HTR-8/SVneo (cell line): ENCODE data around the gene HSPG2.
A peak's percentile ranks its signal among the peaks of the same experiment; 100 is the strongest.
"Not testable (repeated sequence)": the region's sequence is repeated elsewhere in the genome, so short reads cannot be mapped to it uniquely, and the experiment has no call there.

Experiments used
- DNase-seq: peaks from one replicate; pipeline ENCODE4 v3.0.0; 2011; ENCODE audit warnings: low spot score, mixed read lengths; ENCODE audit not compliant: insufficient read length
- FAIRE-seq: peaks from 2 replicates; lab custom pipeline; 2011; peaks lifted over from hg19 to GRCh38; lab: Jason Lieb, UNC

Gene HSPG2

GRCh38 chr1:21816602-21817302 lies 120.4 kb downstream of the HSPG2 start:
- peak; percentile 54 for DNase-seq
- no peak for FAIRE-seq

- no peak for FAIRE-seq
- no peak for DNase-seq
Observed at GRCh38 chr1:21815724-21816321, 121.3 kb downstream of the HSPG2 start.

DNA sequence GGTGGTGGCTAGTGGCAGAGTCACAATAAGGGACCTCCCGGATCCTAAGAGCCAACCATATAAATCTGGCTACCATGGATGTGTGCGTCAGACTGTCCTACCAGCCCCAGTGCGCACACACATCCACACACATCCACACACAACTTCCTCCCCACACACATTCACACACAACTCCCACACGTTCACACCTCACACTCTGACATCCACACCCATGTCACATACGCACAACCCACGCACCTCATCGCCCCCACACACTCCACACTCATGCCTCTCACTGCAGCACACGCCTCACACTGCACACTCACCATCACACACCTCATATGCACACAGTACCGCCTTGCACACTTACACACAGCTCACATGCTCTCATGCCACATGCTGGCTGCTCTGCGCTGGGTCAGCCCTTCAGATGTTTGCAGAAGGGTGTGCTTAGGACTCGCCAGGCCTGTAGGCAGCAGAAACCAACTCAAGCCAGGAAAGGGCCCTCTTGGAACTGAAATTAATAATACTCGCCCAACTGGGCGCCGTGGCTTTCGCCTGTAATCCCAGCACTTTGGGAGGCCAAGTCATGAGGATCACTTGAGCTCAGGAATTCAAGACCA lies 122.0 kb downstream of the HSPG2 start:
- DNase-seq (no peak), FAIRE-seq (peak; percentile 86)

DNA sequence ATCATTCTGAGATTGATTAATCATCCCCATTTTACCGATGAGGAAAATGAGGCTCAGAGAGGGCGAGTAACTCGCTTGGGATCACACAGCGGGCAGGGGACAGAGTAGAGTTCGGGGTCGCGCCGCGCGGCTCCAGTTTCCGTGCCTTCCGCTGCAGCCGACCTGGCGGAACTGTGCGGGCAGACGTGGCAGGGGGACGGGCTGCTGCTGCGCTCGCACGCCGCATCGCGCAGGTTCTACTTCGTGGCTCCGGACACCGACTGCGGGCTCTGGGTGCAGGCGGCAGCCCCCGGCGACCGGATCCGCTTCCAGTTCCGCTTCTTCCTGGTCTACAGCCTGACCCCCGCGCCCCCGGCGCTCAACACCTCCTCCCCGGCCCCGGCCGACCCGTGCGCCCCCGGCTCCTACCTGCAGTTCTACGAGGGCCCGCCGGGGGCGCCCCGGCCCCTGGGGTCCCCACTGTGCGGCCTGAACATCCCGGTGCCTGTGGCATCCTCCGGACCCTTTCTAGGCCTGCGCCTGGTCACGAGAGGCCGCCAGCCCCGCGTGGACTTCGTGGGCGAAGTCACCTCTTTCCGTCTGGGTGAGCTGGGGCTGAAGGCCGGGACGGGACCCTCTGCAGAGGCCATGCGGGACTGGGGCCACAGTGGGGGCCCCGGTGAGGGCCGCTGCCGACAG lies 122.7 kb downstream of the HSPG2 start:
- DNase-seq (no peak), FAIRE-seq (no peak)

DNA sequence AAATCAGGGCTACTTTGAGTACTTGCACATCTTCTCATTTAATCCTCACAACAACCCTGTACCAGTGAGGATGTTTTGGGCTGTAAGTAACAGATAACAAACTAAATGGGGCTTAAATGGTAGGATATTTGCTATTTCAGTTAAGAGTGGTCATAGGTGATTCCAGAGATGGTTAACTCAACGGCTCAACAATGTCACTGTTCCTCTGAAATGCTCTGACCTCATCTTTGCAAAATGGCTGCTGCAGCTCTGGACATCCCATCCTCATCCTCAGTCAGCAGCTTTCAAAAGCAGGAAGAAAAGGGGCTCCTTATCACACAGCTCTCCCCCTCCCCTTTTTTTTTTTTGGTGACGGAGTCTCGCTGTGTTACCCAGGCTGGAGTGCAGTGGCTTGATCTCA lies 123.6 kb downstream of the HSPG2 start:
- FAIRE-seq (no peak), DNase-seq (no peak)

- FAIRE-seq: no peak
Observed at GRCh38 chr1:21811875-21812305, 125.2 kb downstream of the HSPG2 start, which contains the start of gene LDLRAD2. Gene LDLRAD2 (plus strand): TSS chr1:21812265. CDS start chr1:21812452, 187 bp downstream.

DNA sequence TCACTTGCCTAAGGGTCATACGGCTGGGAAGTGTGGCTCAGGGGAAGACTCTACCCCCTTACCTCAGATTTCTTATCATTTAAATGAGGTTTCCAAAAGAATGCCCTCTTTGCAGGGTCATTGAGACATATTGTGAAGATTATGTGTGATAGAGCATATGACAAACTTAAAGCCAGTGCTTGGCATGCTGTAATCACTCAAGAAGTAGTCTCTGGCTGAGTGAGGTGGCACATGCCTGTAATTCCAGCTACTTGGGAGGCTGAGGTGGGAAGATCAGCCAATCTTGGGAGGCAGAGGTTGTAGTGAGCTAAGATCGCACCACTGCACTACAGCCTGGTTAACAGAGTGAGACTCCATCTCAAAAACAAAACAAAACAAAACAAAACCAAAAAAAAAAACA lies 132.6 kb downstream of the HSPG2 start:
- no peak for FAIRE-seq
- no peak for DNase-seq

More at GRCh38 chr1:21811875-21812305, 125.2 kb downstream of the HSPG2 start, which contains the start of gene LDLRAD2:
- no peak for DNase-seq

GRCh38 chr1:21801100-21801499 lies 136.0 kb downstream of the HSPG2 start:
- no peak for DNase-seq
- no peak for FAIRE-seq

DNA sequence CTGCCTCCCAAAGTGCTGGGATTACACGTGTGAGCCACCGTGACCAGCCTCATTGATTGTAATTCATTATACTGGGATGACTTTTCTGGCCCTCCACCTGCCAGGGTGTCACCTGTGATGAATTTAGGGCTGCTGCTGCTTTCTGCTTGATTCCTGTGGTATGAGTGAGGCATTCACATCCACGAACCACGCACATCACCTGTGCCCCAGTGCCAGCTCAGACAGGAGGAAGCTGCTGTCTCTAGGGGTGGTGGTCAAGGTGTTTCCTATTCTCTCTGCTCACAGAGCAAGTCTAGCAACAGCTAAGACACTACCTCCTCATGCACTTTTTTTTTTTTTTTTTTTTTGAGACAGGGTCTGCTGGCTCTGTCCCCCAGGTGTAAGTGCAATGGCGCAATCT lies 137.4 kb downstream of the HSPG2 start:
- DNase-seq: no peak
- FAIRE-seq: no peak

GRCh38 chr1:21795075-21795474 lies 142.0 kb downstream of the HSPG2 start:
- no peak for DNase-seq
- FAIRE-seq: no peak

GRCh38 chr1:21794656-21795055 lies 142.5 kb downstream of the HSPG2 start:
- DNase-seq: no peak
- no peak for FAIRE-seq

GRCh38 chr1:21793104-21793503 lies 144.0 kb downstream of the HSPG2 start:
- FAIRE-seq (no peak), DNase-seq (no peak)

- DNase-seq (no peak), FAIRE-seq (no peak)
Observed at GRCh38 chr1:21786640-21787039, 150.5 kb downstream of the HSPG2 start.

DNA sequence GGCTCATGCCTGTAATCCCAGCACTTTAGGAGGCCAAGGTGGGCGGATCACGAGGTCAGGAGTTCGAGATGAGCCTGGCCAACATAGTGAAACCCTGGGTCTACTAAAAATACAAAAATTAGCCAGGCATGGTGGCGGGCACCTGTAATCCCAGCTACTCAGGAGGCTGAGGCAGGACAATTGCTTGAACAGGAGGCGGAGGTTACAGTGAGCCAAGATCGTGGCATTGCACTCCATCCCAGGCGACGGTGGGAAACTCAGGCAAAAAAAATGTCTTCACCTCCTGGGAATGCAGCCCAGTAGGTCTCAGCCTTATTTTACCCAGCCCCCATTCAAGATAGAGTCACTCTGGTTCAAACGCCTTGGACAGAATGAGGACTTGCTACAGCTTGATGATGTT lies 151.3 kb downstream of the HSPG2 start:
- DNase-seq, FAIRE-seq: not testable (repeated sequence)

DNA sequence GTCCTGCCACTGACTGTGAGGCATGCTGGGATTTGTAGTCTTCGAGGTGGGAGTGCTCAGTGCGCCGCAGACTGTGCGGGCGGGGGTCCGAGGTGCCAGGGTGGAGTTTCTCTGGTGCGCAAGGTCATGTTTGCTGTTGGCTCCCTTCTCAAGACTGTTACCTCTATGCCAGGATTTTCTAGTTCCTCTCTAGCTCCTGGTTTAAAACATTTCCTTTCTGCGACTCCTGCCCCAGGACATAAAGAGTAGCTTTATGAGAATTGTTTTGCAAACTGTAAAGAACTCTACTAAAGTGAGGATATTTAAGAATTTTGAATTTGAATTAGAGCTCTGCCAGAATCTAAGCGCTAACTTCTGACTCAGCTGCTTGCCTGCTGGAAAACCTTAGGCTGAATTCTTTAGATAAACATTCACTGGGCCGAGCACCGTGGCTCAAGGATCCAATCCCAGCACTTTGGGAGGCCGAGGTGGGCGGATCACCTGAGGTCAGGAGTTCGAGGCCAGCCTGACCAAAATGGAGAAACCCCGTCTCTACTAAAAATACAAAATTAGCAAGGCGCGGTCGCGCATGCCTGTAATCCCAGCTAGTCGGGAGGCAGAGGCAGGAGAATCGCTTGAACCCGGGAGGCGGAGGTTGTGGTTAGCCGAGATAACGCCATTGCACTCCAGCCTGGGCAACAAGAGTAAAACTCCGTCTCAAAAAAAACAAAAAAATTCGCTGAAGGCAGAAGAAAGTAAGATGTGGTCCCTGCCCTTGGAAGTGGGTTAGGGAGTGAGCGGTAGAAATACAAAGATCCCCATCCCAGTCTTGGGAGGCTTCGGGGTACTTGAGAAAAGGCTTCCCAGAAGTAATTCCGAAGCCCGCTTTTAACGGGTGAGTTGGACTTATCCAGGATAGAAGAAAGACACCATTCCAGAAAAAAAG lies 153.2 kb downstream of the HSPG2 start:
- DNase-seq: no peak
- FAIRE-seq: peak; percentile 89

DNA sequence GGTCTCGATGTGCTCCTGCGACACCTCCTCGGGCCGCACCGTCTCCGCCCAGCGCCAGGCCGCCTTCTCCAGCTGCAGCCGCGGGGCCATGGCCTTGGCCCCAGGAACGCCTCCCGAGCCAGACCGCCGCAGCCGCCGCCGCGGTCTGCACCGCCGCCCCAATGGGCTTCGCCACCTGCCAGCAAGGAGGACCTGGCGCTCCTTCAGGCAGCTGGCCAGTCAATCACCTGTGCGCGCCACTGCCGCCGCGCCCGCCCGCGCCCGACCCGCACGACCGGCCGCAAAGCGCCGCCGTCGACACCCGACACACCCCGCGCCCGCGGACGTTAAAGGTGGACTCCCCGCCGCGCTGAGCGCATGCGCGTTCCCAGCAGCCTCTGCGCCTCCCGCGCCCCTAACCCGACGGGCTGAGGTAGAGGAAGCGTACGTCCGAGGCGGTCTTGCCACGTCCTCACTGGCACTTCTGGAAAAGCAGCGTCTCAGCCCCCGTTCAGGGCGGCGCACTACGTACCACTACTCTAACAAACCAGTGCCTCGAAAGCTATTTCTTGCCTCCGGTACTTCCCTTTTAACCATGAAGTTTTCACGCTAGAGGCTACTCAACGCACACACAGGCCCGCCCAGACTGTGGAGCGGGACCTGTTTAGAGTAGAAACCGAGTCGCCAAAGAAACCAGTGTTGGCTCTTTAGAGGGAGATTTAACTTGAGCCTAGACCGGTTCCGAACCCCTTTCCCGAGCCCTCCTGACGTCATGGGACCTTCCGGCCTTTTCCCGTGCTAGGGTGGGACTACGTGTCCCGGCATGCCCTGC lies 154.0 kb downstream of the HSPG2 start, which contains the start of gene USP48:
Gene USP48 (minus strand): TSS at position 282 of the 811 bp plus-strand sequence. CDS start 192 bp downstream, at position 90.
- DNase-seq: peak; percentile 95
- peak; percentile 94 for FAIRE-seq

GRCh38 chr1:21782349-21782867 lies 154.7 kb downstream of the HSPG2 start:
- DNase-seq (peak; percentile 15), FAIRE-seq (no peak)

- FAIRE-seq (no peak), DNase-seq (peak; percentile 12)
Observed at GRCh38 chr1:21781815-21782348, 155.2 kb downstream of the HSPG2 start.
